Breast epithelium (tissue), 3 donors: ENCODE measurements around the gene KMT5C.

ENCODE experiments used
- CTCF ChIP-seq, 3 donors: fragments of 450-650 bp; IDR thresholded peaks; one replicate each; pipeline ENCODE4 v1.5.1; 2016 to 2017; ENCODE audit warnings: antibody characterized with exemption in 3 of 3, mild to moderate bottlenecking in 3 of 3, moderate library complexity in 3 of 3
- POLR2AphosphoS5 ChIP-seq, 3 donors: sonication (generic); formaldehyde crosslinking; IDR thresholded peaks; one replicate each; pipeline ENCODE4 v1.6.1; 2017; ENCODE audit warnings: antibody characterized with exemption in 3 of 3

DNA sequence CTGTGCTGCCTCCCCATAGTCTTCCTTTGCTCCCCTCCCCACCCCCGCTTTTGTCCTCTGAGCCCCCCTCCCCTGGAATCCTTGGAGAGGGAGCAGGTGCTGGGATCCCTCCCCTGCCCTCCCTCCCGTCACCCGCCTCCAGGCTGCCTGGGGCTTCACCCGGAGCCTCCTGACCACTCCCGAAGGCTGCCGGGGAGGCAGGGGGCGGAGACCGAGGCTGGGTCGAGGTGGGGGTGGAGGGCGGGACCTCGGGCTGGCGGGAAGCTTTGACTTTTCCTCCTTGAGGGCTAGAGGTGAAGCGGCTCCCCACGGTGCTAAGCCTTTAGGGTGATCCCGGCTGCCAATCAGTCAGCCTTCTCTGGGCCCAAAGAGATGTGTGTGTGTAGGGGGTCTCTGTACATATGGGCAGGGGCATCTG lies 1.5 kb downstream of the KMT5C start:
- TF ChIP-seq POLR2AphosphoS5 (IDR thresholded peaks at IDR 0.05) (no peak), CTCF (IDR thresholded peaks at IDR 0.05) (no peak)
